NCI-H187 treated with DMSO at 0.1 percent for 48 hours (cell line): ENCODE data around the gene PPP1R9B.
A peak's percentile ranks its signal among the peaks of the same experiment; 100 is the strongest.

Source experiments
- DNase-seq: peaks from one replicate; lab custom pipeline; 2025; lab: John Stamatoyannopoulos, UW

Gene PPP1R9B

GRCh38 chr17:50105811-50106210, 44.7 kb downstream of the PPP1R9B start:
- DNase-seq, result no peak

DNA sequence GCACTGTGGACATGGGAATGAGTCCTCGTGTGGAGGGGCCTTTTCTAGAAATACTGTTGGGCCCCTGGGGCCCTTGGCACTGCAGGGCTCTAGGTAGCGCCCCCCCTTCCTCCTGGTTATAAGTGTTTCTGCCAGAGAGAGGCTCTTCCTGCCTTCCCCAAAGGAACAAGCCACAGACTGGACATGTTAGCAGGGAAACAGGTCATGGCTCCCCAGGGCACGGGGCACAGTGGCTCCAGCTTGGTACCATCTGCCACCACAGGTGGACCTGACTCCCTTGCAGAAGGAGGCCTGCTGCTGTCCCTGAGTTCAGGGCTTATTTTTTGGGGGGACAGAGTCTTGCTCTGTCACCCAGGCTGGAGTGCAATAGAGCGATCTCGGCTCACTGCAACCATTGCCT, 46.5 kb downstream of the PPP1R9B start:
- DNase-seq, result no peak

GRCh38 chr17:50103252-50103651, 47.2 kb downstream of the PPP1R9B start:
- no peak for DNase-seq

DNA sequence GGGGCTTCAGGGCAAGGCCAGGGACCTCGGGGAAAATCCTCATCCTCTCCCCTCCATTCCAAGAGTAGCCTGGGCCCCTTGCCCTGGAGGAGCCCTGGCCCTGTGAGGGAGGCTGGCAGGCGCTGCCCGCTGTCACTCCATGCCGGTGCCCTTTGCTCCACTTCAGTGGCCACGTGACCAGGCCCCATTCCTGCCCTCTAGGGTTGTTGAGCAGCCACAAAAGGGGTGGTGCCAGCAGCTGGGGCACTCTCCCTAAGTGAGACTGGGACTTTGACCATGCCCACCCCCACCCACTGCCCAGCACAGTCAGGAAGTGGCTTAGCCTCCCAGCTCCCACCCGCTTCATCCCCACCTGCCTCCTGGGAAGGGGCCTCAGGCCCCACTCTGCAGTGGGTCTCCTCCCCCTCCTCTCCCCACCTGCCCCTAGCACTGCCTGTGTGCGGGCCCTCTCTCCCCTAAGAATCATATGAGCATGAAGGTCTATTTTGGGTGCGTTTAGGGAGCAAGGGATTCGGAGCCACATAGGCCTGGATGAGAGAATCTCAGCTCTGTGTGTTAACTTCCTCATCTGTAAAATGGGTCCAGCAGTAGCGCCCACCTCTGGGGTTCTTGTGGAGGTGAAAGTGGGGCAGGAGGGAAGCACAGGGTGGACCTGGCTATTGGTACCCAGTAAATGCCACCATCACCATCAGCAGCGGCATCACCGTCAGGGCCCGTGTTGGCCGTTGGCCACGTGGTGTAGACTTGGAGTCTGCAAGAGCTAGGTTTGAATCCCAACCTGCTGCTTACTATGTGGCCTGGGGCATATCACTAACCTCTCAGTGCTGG, 48.1 kb downstream of the PPP1R9B start:
- no peak for DNase-seq

GRCh38 chr17:50101346-50102163, 48.9 kb downstream of the PPP1R9B start:
- no peak for DNase-seq

DNA sequence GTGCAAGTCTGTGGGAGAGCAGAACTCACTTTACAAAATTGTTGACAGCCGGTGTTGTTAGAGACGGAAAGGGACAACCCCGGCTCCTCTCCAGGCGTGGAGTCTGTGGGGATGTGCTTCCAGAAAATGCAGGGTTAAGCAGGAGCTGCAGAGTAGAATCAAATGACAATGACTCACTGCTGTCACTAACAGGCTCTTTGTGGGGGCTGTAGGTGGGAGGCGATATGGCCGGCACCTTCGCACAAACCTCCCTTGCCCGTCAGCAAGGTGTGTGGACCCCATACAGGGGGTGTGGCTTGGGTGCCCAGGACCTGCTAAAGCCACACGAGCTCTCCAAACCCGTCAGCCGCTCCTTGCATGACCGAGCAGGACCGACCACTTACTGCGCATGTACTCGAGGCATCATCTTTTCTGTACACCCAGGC, 49.5 kb downstream of the PPP1R9B start:
- no peak for DNase-seq

GRCh38 chr17:50100480-50100883, 50.0 kb downstream of the PPP1R9B start:
- no peak for DNase-seq

DNA sequence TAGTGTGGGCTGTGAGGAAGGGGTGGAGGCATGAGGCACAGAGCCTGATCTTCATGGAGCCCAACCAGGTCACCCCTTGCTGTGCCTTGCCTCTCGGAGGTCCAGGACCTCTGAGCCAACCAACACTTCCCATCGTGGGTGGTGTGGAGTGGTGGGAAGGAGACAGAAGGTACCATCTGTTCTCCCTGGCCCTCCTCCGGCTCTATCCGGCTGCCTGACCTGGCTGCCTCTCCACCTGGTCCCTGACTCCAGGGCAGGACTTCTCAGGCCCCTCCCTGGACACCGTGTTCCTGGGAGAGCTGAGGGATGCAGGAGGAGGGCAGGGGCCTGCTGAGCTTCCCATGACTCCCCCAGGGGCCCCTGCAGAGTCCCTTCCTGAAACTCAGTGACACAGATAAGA, 51.5 kb downstream of the PPP1R9B start:
- DNase-seq, result no peak

DNA sequence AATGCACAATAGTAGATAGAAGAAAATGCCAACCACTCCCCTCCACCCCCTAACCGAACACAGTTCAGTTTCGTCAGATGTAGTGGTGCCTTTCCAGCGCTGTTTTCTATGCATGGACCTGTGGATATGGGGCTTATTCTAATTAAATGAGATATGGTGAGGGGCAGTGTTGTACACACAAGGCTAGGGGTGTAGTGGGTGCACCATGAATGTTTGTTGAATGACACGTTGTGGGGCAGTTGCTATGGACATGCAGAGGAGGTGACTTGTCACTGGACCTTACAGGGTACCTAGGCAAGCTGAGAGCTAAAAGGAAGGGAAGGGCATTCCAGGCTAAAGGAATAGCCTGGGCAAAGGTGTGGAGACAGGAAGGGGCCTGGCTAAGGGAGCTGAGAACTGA, 51.9 kb downstream of the PPP1R9B start:
- DNase-seq, result no peak

GRCh38 chr17:50097926-50098325, 52.6 kb downstream of the PPP1R9B start:
- no peak for DNase-seq

- DNase-seq, result no peak
Observed at GRCh38 chr17:50097455-50097854, 53.0 kb downstream of the PPP1R9B start.

DNA sequence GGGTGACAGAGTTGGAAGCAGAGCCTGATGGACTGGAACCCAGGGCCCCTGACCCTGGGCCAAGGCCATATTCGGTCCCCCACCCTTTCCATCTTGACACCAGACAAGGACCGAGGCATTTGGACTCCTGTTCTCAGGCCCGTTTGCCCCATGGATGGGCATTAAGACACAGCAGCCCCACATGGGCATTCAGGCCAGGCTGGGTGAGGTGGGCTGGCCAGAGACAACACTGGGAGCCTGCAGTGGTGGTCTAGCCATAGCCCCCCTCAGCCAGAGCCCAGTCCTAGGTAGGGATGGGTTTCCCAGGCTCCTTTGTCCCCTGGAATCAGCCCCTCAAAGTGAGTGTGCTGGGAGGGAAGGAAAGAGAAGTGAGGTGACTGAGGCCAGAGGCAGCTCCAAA, 53.7 kb downstream of the PPP1R9B start:
- no peak for DNase-seq

- DNase-seq, result no peak
Observed at GRCh38 chr17:50096092-50096491, 54.4 kb downstream of the PPP1R9B start.

- DNase-seq, result no peak
Observed at GRCh38 chr17:50095626-50096037, 54.8 kb downstream of the PPP1R9B start.

DNA sequence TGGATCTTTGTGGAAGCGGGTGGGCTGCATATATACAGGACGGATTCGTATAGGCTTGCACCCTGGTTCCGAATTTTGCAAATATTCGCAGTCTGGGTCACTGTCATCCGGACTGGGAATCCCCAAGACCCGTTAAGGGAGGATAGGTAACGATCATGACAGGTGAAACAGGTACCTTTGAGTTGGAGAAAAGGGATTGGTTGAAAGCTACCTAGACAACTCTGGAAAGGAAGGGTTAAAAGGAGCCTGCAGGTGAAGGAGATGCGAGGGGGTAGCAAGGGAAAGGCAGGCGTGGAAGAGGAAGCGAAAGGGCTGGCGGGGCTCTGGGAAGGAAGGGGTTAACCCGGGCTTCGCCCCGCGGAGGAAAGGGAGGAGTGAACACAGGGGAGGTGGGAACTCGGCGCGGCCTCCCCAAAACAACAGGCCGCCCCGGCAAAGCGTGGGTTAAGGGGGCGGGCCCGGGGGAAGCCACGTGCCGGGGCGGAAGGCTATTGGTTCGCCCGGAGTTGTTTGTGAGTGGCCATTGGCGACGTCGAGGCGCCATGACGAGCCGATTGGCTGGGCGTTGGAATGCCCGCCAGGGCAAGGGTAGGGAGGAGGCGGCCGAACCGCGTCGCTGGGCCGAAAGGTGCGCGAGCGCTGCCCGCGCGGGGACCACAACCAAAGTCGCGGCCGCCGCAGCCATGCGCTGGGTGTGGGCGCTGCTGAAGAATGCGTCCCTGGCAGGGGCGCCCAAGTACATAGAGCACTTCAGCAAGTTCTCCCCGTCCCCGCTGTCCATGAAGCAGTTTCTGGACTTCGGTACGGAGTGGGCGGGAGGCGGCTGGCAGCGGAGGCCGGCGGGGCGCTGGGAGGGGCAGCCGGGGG, 55.5 kb downstream of the PPP1R9B start, which contains the start of gene PDK2:
PDK2 (plus strand) TSS at position 599 of the 867 bp plus-strand sequence; CDS start at position 684, 85 bp downstream.
- peak; percentile 47 for DNase-seq

- peak; percentile 43 for DNase-seq
Observed at GRCh38 chr17:50094243-50094752, 56.2 kb downstream of the PPP1R9B start.

DNA sequence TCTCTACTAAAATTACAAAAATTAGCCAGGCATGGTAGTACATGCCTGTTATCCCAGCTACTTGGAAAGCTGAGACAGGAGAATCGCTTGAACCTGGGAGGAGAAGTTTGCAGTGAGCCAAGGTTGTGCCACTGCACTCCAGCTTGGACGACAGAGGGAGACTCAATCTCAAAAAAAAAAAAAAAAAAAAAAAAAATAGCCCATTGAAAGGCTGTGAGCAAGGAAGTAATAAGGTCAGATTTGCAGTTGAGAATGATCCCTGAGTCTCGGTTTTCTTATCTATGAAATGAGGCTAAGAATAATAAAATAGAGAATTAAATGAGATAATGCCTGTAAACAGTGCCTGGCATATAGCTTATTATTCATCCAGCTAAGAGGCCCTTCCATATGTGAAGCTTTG, 56.7 kb downstream of the PPP1R9B start:
- DNase-seq, result no peak

DNA sequence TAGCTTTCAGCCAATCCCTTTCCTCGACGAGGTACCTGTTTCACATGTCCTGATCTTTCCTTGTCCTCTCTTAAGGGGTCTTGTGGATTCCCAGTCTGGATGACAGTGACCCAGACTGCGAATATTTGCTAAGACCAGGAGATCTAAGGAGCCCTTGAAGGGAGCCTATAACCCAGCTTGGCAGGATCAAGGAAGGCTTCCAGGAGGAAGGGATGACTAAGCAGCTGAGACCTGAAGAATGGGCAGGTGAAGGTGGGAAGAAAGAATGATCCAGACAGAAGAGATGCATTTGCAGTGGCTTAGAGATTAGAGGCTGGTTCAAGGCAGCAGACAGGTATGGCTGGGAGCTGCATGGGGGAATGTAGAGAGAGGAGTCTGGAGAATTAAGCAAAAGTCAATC, 57.2 kb downstream of the PPP1R9B start:
- DNase-seq, result no peak

- no peak for DNase-seq
Observed at GRCh38 chr17:50091918-50092285, 58.6 kb downstream of the PPP1R9B start.

DNA sequence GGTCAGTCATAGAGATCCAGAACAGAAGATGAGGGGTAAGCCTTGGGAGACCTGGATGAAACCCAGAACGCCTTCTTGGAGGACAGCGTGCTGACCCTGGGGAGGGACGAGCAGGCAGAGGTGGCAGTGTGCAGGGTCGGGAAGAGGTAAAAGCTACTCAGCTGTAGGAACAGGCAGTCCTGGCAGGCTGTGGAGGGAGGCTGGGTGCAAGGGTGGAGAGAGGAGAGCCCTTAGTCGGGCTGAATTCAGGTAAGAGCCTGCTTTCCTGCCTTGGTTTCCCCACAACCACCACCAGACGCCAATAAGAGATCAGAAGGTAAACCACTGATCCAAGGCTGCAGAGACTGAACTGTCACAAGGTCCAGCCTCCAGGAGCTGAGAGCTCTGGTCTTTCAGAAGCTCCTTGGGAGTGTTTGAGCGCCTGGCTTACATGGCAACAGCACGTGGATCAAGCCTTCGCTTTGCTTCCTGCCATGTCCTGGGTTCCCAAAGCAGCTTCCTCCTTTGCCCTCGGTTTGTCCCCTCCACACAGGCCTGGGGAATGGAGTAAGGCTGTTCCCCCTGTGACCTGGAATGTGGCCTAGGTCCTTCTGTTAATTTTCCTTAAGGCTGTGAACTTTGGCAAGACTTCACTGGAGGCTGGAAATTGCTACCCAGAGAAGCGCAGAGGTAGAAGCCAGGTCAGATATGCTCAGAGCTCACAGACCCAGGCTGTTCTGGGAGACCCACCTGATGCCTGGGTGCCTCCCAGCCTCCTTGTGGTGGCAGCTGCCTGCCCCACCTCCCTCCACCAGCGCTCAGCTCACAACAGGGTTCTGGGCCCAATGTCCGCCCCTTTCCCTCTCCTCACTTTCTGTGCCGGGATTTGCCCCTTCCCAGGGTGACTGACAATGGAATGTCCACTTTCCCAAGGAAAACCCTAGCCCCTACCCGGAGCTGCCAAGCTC, 59.2 kb downstream of the PPP1R9B start:
- DNase-seq, result no peak

- no peak for DNase-seq
Observed at GRCh38 chr17:50090071-50090470, 60.4 kb downstream of the PPP1R9B start.
